Uterus (tissue), 2 donors: ENCODE data around the gene RAB40C.

Source experiments
- POLR2A ChIP-seq, 2 donors: fragments of 450-650 bp; IDR thresholded peaks; one replicate each; pipeline ENCODE4 v1.6.1; 2016; ENCODE audit warnings: antibody characterized with exemption in 2 of 2, mild to moderate bottlenecking in 1 of 2, moderate library complexity in 1 of 2
- TF ChIP-seq, protein P1 (sequence below), 4 experiments: fragments of 200-600 bp in 2 of 4; fragments of 450-650 bp in 2 of 4; sonication (generic) in 2 of 4; IDR thresholded peaks; one replicate each; pipeline ENCODE4 v1.5.1; 2016 to 2019; ENCODE audit warnings: antibody characterized with exemption in 4 of 4, mild to moderate bottlenecking in 2 of 4, moderate library complexity in 1 of 4

DNA sequence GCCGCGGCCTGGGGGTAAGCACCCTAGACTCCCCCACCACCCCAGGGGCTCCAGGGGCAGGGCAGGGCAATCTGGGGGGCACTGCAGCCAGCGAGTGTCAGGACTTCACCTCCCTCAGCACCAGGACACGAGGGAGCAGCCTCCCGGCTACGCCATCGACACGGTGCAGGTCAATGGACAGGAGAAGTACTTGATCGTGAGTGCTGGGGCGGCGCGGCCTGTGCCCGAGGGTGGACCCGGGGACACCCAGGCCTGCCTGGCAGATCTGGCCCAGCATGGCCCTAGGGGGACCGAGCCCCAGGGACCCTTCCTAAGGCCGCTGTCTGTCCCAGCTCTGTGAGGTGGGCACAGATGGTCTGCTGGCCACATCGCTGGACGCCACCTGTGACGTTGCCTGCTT is 82.5 kb downstream of the RAB40C start:
- TF ChIP-seq, protein P1, sequence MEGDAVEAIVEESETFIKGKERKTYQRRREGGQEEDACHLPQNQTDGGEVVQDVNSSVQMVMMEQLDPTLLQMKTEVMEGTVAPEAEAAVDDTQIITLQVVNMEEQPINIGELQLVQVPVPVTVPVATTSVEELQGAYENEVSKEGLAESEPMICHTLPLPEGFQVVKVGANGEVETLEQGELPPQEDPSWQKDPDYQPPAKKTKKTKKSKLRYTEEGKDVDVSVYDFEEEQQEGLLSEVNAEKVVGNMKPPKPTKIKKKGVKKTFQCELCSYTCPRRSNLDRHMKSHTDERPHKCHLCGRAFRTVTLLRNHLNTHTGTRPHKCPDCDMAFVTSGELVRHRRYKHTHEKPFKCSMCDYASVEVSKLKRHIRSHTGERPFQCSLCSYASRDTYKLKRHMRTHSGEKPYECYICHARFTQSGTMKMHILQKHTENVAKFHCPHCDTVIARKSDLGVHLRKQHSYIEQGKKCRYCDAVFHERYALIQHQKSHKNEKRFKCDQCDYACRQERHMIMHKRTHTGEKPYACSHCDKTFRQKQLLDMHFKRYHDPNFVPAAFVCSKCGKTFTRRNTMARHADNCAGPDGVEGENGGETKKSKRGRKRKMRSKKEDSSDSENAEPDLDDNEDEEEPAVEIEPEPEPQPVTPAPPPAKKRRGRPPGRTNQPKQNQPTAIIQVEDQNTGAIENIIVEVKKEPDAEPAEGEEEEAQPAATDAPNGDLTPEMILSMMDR (IDR thresholded peaks at IDR 0.05) = no peak
- no peak for TF ChIP-seq POLR2A (IDR thresholded peaks at IDR 0.05)
